Suprapubic skin (tissue), 4 donors: Measurements from ENCODE around the gene TMEM250.

Experiments used
- EP300 ChIP-seq: sonication (generic); formaldehyde crosslinking; IDR thresholded peaks from one replicate; pipeline ENCODE4 v1.6.1; 2017; ENCODE audit warnings: antibody characterized with exemption
- POLR2A ChIP-seq, 2 donors: fragments of 450-650 bp; IDR thresholded peaks; one replicate each; pipeline ENCODE4 v1.6.1; 2017; ENCODE audit warnings: antibody characterized with exemption in 2 of 2, mild to moderate bottlenecking in 2 of 2, moderate library complexity in 2 of 2
- POLR2AphosphoS5 ChIP-seq, 3 donors: sonication (generic); formaldehyde crosslinking; IDR thresholded peaks; one replicate each; pipeline ENCODE4 v1.6.1; 2017; ENCODE audit warnings: antibody characterized with exemption in 3 of 3
- TF ChIP-seq, protein P1 (sequence below), 2 donors: fragments of 200-600 bp in 1 of 2; fragments of 450-650 bp in 1 of 2; sonication (generic) in 1 of 2; IDR thresholded peaks; one replicate each; pipeline ENCODE4 v1.5.1; 2016 to 2019; ENCODE audit warnings: antibody characterized with exemption in 2 of 2, mild to moderate bottlenecking in 1 of 2, moderate library complexity in 1 of 2

DNA sequence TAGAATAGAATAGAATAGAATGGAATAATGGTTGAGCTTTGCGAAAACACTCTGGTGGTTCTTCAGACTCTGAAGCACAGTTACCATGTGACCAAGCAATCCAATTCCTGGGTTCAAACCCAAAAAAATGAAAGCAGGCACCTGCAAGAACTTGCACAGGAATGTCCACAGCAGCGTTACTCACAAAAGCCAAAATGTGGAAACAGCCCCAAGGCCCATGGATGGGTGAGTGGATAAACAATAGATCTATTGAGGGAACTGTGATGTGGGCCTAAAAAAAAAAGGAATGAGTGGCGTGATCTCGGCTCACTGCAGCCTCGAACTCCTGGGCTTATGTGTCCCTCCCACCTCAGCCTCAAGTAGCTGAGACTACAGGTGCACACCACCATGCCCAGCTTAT, 21.4 kb upstream of the TMEM250 start:
- TF ChIP-seq, protein P1, sequence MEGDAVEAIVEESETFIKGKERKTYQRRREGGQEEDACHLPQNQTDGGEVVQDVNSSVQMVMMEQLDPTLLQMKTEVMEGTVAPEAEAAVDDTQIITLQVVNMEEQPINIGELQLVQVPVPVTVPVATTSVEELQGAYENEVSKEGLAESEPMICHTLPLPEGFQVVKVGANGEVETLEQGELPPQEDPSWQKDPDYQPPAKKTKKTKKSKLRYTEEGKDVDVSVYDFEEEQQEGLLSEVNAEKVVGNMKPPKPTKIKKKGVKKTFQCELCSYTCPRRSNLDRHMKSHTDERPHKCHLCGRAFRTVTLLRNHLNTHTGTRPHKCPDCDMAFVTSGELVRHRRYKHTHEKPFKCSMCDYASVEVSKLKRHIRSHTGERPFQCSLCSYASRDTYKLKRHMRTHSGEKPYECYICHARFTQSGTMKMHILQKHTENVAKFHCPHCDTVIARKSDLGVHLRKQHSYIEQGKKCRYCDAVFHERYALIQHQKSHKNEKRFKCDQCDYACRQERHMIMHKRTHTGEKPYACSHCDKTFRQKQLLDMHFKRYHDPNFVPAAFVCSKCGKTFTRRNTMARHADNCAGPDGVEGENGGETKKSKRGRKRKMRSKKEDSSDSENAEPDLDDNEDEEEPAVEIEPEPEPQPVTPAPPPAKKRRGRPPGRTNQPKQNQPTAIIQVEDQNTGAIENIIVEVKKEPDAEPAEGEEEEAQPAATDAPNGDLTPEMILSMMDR (IDR thresholded peaks at IDR 0.05), result no peak
- TF ChIP-seq POLR2AphosphoS5 (IDR thresholded peaks at IDR 0.05), result no peak
- TF ChIP-seq POLR2A (IDR thresholded peaks at IDR 0.05), result no peak
- no peak for TF ChIP-seq EP300
